HEK293 (cell line): Measurements from ENCODE around the gene TSC22D1.
A peak's percentile ranks its signal among the peaks of the same experiment; 100 is the strongest.

Experiments
- EGR2 ChIP-seq: fragments of 450-650 bp; formaldehyde crosslinking; IDR thresholded peaks from 2 replicates; pipeline ENCODE4 v1.5.1; 2016; ENCODE audit warnings: low read depth, missing biosample characterization, missing genetic modification characterization
- GFI1B ChIP-seq: fragments of 450-650 bp; formaldehyde crosslinking; IDR thresholded peaks from 2 replicates; pipeline ENCODE4 v1.5.1; 2016; ENCODE audit warnings: missing biosample characterization, missing genetic modification characterization
- KLF16 ChIP-seq: fragments of 450-650 bp; formaldehyde crosslinking; IDR thresholded peaks from 2 replicates; pipeline ENCODE4 v1.5.1; 2017; ENCODE audit warnings: missing biosample characterization, missing genetic modification characterization
- KLF17 ChIP-seq: fragments of 450-650 bp; formaldehyde crosslinking; IDR thresholded peaks from 2 replicates; pipeline ENCODE4 v1.5.1; 2016; ENCODE audit warnings: missing biosample characterization, missing genetic modification characterization
- REST ChIP-seq: fragments of 450-650 bp; formaldehyde crosslinking; IDR thresholded peaks from 2 replicates; pipeline ENCODE4 v1.5.1; 2016; ENCODE audit warnings: missing biosample characterization, missing genetic modification characterization
- SCRT1 ChIP-seq: fragments of 450-650 bp; formaldehyde crosslinking; IDR thresholded peaks from 2 replicates; pipeline ENCODE4 v1.5.1; 2016; ENCODE audit warnings: missing biosample characterization, missing genetic modification characterization, borderline replicate concordance
- ZBTB20 ChIP-seq: fragments of 450-650 bp; formaldehyde crosslinking; IDR thresholded peaks from 2 replicates; pipeline ENCODE4 v1.5.1; 2016; ENCODE audit warnings: missing biosample characterization, missing genetic modification characterization
- ZBTB44 ChIP-seq: fragments of 450-650 bp; IDR thresholded peaks from 2 replicates; pipeline ENCODE4 v1.5.1; 2018; ENCODE audit warnings: missing biosample characterization, mild to moderate bottlenecking, missing genetic modification characterization
- ZBTB6 ChIP-seq: fragments of 450-650 bp; formaldehyde crosslinking; IDR thresholded peaks from 2 replicates; pipeline ENCODE4 v1.5.1; 2017; ENCODE audit warnings: missing biosample characterization, missing genetic modification characterization
- ZEB2 ChIP-seq: fragments of 450-650 bp; formaldehyde crosslinking; IDR thresholded peaks from 2 replicates; pipeline ENCODE4 v1.5.1; 2016; ENCODE audit warnings: missing biosample characterization, missing genetic modification characterization
- ZIC2 ChIP-seq: fragments of 450-650 bp; formaldehyde crosslinking; IDR thresholded peaks from 2 replicates; pipeline ENCODE4 v1.5.1; 2016; ENCODE audit warnings: missing biosample characterization, missing genetic modification characterization
- ZNF10 ChIP-seq: fragments of 450-650 bp; formaldehyde crosslinking; IDR thresholded peaks from 2 replicates; pipeline ENCODE4 v1.5.1; 2017; ENCODE audit warnings: missing biosample characterization, missing genetic modification characterization
- ZNF114 ChIP-seq: fragments of 450-650 bp; formaldehyde crosslinking; IDR thresholded peaks from 2 replicates; pipeline ENCODE4 v1.5.0; 2017; ENCODE audit warnings: missing biosample characterization, missing genetic modification characterization
- ZNF140 ChIP-seq: fragments of 450-650 bp; formaldehyde crosslinking; IDR thresholded peaks from 2 replicates; pipeline ENCODE4 v1.5.1; 2016; ENCODE audit warnings: missing biosample characterization, missing genetic modification characterization
- ZNF155 ChIP-seq: fragments of 450-650 bp; formaldehyde crosslinking; IDR thresholded peaks from 2 replicates; pipeline ENCODE4 v1.5.1; 2016; ENCODE audit warnings: missing biosample characterization, missing genetic modification characterization
- ZNF266 ChIP-seq: fragments of 450-650 bp; formaldehyde crosslinking; IDR thresholded peaks from 2 replicates; pipeline ENCODE4 v1.5.1; 2016; ENCODE audit warnings: missing biosample characterization, missing genetic modification characterization, low read depth
- ZNF280D ChIP-seq: fragments of 450-650 bp; formaldehyde crosslinking; IDR thresholded peaks from 2 replicates; pipeline ENCODE4 v1.5.1; 2016; ENCODE audit warnings: missing biosample characterization, missing genetic modification characterization
- ZNF513 ChIP-seq: fragments of 450-650 bp; IDR thresholded peaks from 2 replicates; pipeline ENCODE4 v1.5.1; 2018; ENCODE audit warnings: missing biosample characterization, missing genetic modification characterization
- ZNF549 ChIP-seq: fragments of 450-650 bp; IDR thresholded peaks from 2 replicates; pipeline ENCODE4 v1.5.1; 2018; ENCODE audit warnings: missing biosample characterization, missing genetic modification characterization, mild to moderate bottlenecking, inconsistent platforms, moderate library complexity
- ZNF555 ChIP-seq: fragments of 450-650 bp; formaldehyde crosslinking; conservative IDR thresholded peaks from 2 replicates; pipeline ENCODE4 v1.5.1; 2017; ENCODE audit warnings: missing biosample characterization, mild to moderate bottlenecking, missing genetic modification characterization, inconsistent platforms
- ZNF571 ChIP-seq: fragments of 450-650 bp; formaldehyde crosslinking; IDR thresholded peaks from 2 replicates; pipeline ENCODE4 v1.5.0; 2017; ENCODE audit warnings: missing biosample characterization, missing genetic modification characterization
- ZNF580 ChIP-seq: fragments of 450-650 bp; formaldehyde crosslinking; IDR thresholded peaks from 2 replicates; pipeline ENCODE4 v1.5.1; 2016; ENCODE audit warnings: missing biosample characterization, missing genetic modification characterization
- ZNF621 ChIP-seq: fragments of 450-650 bp; formaldehyde crosslinking; IDR thresholded peaks from 2 replicates; pipeline ENCODE4 v1.5.1; 2017; ENCODE audit warnings: missing biosample characterization, missing genetic modification characterization
- ZNF626 ChIP-seq: fragments of 450-650 bp; sonication (Bioruptor Pico); formaldehyde crosslinking; IDR thresholded peaks from 2 replicates; pipeline ENCODE4 v1.5.1; 2018; ENCODE audit warnings: missing biosample characterization, missing genetic modification characterization, inconsistent platforms
- ZNF658 ChIP-seq: fragments of 450-650 bp; formaldehyde crosslinking; IDR thresholded peaks from 2 replicates; pipeline ENCODE4; 2016; ENCODE audit warnings: missing biosample characterization, missing genetic modification characterization
- ZNF701 ChIP-seq: fragments of 450-650 bp; formaldehyde crosslinking; IDR thresholded peaks from 2 replicates; pipeline ENCODE4 v1.5.1; 2016; ENCODE audit warnings: missing biosample characterization, missing genetic modification characterization
- ZNF792 ChIP-seq: fragments of 450-650 bp; formaldehyde crosslinking; IDR thresholded peaks from 2 replicates; pipeline ENCODE4 v1.5.1; 2016; ENCODE audit warnings: missing biosample characterization, missing genetic modification characterization
- ZSCAN30 ChIP-seq: fragments of 450-650 bp; IDR thresholded peaks from 2 replicates; pipeline ENCODE4 v1.5.1; 2018; ENCODE audit warnings: missing biosample characterization, mild to moderate bottlenecking, missing genetic modification characterization, moderate library complexity

Gene TSC22D1

GRCh38 chr13:44577236-44578066, 1.3 kb upstream of the TSC22D1 start (continued):
- peak; percentile 18; the same call in 1 of the 2 replicates for TF ChIP-seq REST (tag by site-specific recombination)
- peak; percentile 93 for TF ChIP-seq ZEB2 (tag by site-specific recombination)
- TF ChIP-seq ZBTB20 (tag by site-specific recombination) = 0 out of 2 replicates have a peak, but pooled peaks have one; percentile 15
- peak; percentile 82 for TF ChIP-seq ZIC2 (tag by site-specific recombination)
- no peak for TF ChIP-seq ZNF658
- no peak for TF ChIP-seq GFI1B (tag by site-specific recombination)
- no peak for TF ChIP-seq SCRT1 (tag by site-specific recombination)
- no peak for TF ChIP-seq ZNF555
- peak; percentile 94 for TF ChIP-seq EGR2 (tag by site-specific recombination)
- no peak for TF ChIP-seq ZNF140 (tag by site-specific recombination)
- TF ChIP-seq ZBTB6 (tag by site-specific recombination) = 0 out of 2 replicates have a peak, but pooled peaks have one; percentile 14
- TF ChIP-seq ZSCAN30 (tag by site-specific recombination) = peak; percentile 93
- no peak for TF ChIP-seq ZNF701
- no peak for TF ChIP-seq ZNF571 (tag by site-specific recombination)
- TF ChIP-seq KLF16 = no peak; the same call in 1 of the 2 replicates
- TF ChIP-seq ZNF580 (tag by site-specific recombination) = no peak
- TF ChIP-seq ZNF549 (tag by site-specific recombination) = no peak
- peak; percentile 80 for TF ChIP-seq ZBTB44 (tag by site-specific recombination)
- TF ChIP-seq ZNF10 = no peak
- no peak for TF ChIP-seq ZNF280D (tag by site-specific recombination)
- no peak for TF ChIP-seq ZNF626 (tag by site-specific recombination)
- TF ChIP-seq ZNF792 = no peak
- no peak for TF ChIP-seq ZNF513 (tag by site-specific recombination)
- no peak for TF ChIP-seq ZNF155 (tag by site-specific recombination)
- no peak for TF ChIP-seq ZNF621 (tag by site-specific recombination)
- peak; percentile 95 for TF ChIP-seq KLF17 (tag by site-specific recombination)
- TF ChIP-seq ZNF266 (tag by site-specific recombination) = no peak
- TF ChIP-seq ZNF114 (tag by site-specific recombination) = no peak
